Esophagus muscularis mucosa (tissue), 4 donors: ENCODE measurements around the gene CCDC39. TPM values are rescaled to one million over a fixed set of nuclear protein-coding genes. Genes with fewer than 3 reads are reported as not detected.
"Not testable (repeated sequence)": the region's sequence is repeated elsewhere in the genome, so short reads cannot be mapped to it uniquely, and the experiment has no call there.

Source experiments
- DNase-seq: peaks from one replicate; pipeline ENCODE4 v3.0.0-alpha.2; 2017; ENCODE audit errors: extremely low spot score
- H3K27ac ChIP-seq, 4 donors: fragments of 200-600 bp; sonication (generic); replicated peaks in 1 of 4; 1 replicate in 3 of 4; 2 replicates in 1 of 4; pipeline ENCODE4 v1.5.1; 2016 to 2019; ENCODE audit warnings: mild to moderate bottlenecking in 1 of 4
- H3K27me3 ChIP-seq, 4 donors: fragments of 200-600 bp; sonication (generic); one replicate each; pipeline versions ENCODE4 v1.5.1 to v1.6.0; 2016 to 2019
- H3K36me3 ChIP-seq, 4 donors: fragments of 200-600 bp; sonication (generic); one replicate each; pipeline ENCODE4 v1.5.1; 2016 to 2019
- H3K4me1 ChIP-seq, 4 donors: fragments of 200-600 bp; sonication (generic); one replicate each; pipeline ENCODE4 v1.5.1; 2016 to 2019
- H3K4me3 ChIP-seq, 4 donors: fragments of 200-600 bp; sonication (generic); 1 replicate in 2 of 4; 2 replicates in 2 of 4; pipeline ENCODE4 v1.5.1; 2016 to 2019; ENCODE audit warnings: mild to moderate bottlenecking in 4 of 4, moderate library complexity in 1 of 4
- H3K9me3 ChIP-seq, 4 donors: fragments of 200-600 bp; sonication (generic); 1 replicate in 3 of 4; 2 replicates in 1 of 4; pipeline ENCODE4 v1.5.1; 2016 to 2019
- EP300 ChIP-seq: sonication (generic); formaldehyde crosslinking; IDR thresholded peaks from one replicate; pipeline ENCODE4 v1.6.1; 2017; ENCODE audit warnings: antibody characterized with exemption
- POLR2A ChIP-seq: fragments of 450-650 bp; IDR thresholded peaks from one replicate; pipeline ENCODE4 v1.6.1; 2017; ENCODE audit warnings: antibody characterized with exemption, moderate library complexity, mild to moderate bottlenecking, low read depth
- POLR2AphosphoS5 ChIP-seq, 2 donors: sonication (generic); formaldehyde crosslinking; IDR thresholded peaks; one replicate each; pipeline ENCODE4 v1.6.1; 2017; ENCODE audit warnings: antibody characterized with exemption in 2 of 2
- WGBS: methylation state at CpG from one replicate; pipeline ENCODE4 v1.1.5; 2018; 5-methylcytosine and 5-hydroxymethylcytosine counted together
- intact Hi-C: fragments of 100-400 bp; cut with DNase I; formaldehyde crosslinking; loops from one replicate; pipeline ENCODE4 v1.15.1; 2023
- total RNA-seq, 4 donors: library from RNA; depleted of rRNA; stranded (reverse); fragments of >200 nt; gene quantifications; one replicate each; pipeline versions ENCODE4 v1.1.0 to v1.2.1, GENCODE V29; 2016
- TF ChIP-seq, protein P1 (sequence below), 3 experiments: fragments of 200-600 bp in 2 of 3; fragments of 450-650 bp in 1 of 3; sonication (generic) in 2 of 3; IDR thresholded peaks; one replicate each; pipeline ENCODE4 v1.5.1; 2017 to 2019; ENCODE audit warnings: antibody characterized with exemption in 3 of 3, mild to moderate bottlenecking in 2 of 3, moderate library complexity in 1 of 3

The CCDC39 gene
- total RNA-seq, 4 donors from 2014 or later, result under 0.01 to 0.17 TPM; not detected in 2

DNA sequence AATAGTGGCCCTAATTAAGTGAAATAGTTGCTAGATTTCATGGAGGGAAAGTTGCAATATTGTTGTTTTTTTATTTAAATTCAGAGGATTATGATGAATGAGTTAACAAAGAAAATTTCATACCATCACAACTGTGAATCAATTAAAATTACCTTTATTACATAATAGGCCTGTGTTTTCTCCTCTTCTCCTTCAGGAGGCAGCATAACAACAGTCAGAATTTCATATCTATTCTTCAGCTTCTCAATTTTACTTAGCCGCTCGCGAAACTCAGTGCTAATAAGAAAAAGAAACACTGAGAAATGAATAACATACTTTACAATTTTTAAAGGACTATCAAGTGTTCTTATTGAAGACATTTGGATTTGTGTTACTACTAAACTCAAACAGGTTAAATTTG, 48.0 kb downstream of the CCDC39 start:
- TF ChIP-seq, protein P1, sequence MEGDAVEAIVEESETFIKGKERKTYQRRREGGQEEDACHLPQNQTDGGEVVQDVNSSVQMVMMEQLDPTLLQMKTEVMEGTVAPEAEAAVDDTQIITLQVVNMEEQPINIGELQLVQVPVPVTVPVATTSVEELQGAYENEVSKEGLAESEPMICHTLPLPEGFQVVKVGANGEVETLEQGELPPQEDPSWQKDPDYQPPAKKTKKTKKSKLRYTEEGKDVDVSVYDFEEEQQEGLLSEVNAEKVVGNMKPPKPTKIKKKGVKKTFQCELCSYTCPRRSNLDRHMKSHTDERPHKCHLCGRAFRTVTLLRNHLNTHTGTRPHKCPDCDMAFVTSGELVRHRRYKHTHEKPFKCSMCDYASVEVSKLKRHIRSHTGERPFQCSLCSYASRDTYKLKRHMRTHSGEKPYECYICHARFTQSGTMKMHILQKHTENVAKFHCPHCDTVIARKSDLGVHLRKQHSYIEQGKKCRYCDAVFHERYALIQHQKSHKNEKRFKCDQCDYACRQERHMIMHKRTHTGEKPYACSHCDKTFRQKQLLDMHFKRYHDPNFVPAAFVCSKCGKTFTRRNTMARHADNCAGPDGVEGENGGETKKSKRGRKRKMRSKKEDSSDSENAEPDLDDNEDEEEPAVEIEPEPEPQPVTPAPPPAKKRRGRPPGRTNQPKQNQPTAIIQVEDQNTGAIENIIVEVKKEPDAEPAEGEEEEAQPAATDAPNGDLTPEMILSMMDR (IDR thresholded peaks at IDR 0.05), result no peak
- TF ChIP-seq POLR2AphosphoS5 (IDR thresholded peaks at IDR 0.05) (no peak), EP300 (no peak)
- intact Hi-C loops, result no loop called here
- no peaks in the 10 kb centered on the region for H3K9me3 ChIP-seq
- no peak for DNase-seq
- peaks cover 0 to 19% (median 0%) of the 10 kb centered on the region in 4 donors for H3K27me3 ChIP-seq
- no peak overlapping the region for H3K4me3 ChIP-seq
- no peak overlapping the region for H3K27ac ChIP-seq
- WGBS, result 85% methylated on average over 3 of the region's 3 CpGs
- no peaks in the 10 kb centered on the region for H3K4me1 ChIP-seq
- H3K36me3 ChIP-seq, result no peaks in the 10 kb centered on the region

DNA sequence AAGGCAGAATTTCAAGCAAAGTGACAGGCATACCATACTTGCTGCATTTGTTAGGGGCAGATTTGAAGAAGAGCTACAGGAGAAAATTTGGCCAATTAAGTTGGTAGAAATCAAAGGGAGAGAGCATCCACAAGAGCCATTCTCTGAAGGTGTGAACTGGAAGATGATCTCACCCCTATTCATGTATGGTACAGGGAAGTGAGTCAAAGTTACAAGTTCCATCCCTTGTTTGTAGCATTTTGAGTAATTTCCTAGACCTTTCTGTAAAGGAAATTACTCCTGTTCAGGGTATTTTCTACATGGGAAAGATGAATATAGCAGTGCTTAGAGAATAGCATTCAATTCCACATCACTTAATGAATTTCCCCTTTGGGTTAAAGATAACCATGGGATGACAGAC, 48.9 kb downstream of the CCDC39 start:
- Histone ChIP-seq H3K9me3 (no peaks in the 10 kb centered on the region), H3K4me3 (no peak overlapping the region), H3K4me1 (no peaks in the 10 kb centered on the region), H3K36me3 (no peaks in the 10 kb centered on the region), H3K27ac (no peak overlapping the region), H3K27me3 (peaks cover 0 to 16% (median 0%) of the 10 kb centered on the region in 4 donors)
- DNase-seq, result no peak
- intact Hi-C loops, result no loop called here
- TF ChIP-seq POLR2AphosphoS5 (IDR thresholded peaks at IDR 0.05) (no peak), EP300 (no peak), POLR2A (no peak)
- TF ChIP-seq, protein P1 (IDR thresholded peaks at IDR 0.05), result no peak

DNA sequence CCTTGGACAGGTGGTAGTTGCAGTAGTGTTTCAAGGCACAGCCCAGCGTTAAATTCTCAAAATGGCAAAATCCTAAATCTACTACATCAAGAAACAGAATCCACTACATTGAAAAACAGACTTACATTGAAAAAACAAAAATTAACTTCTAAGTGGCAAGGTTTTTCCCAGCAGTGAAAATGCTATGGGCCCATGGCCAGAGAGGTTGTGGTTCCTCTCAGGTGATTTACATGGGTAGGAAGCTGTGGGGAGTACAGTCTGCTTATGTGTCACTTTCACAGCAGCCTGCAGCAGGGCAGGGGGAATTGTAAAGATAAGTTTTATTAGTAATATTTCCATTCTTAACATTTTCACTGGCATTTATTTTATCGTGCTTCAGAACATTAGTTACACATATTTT, 52.4 kb downstream of the CCDC39 start:
- WGBS, result 92% methylated on average over 2 of the region's 2 CpGs
- DNase-seq, result no peak
- Histone ChIP-seq H3K27me3 (no peaks in the 10 kb centered on the region), H3K27ac (no peak overlapping the region), H3K4me3 (no peak overlapping the region), H3K9me3 (no peaks in the 10 kb centered on the region), H3K36me3 (no peaks in the 10 kb centered on the region), H3K4me1 (no peaks in the 10 kb centered on the region)
- TF ChIP-seq POLR2A (no peak), EP300 (no peak), POLR2AphosphoS5 (IDR thresholded peaks at IDR 0.05) (no peak)
- TF ChIP-seq, protein P1 (IDR thresholded peaks at IDR 0.05), result no peak
- intact Hi-C loops, result no loop called here

DNA sequence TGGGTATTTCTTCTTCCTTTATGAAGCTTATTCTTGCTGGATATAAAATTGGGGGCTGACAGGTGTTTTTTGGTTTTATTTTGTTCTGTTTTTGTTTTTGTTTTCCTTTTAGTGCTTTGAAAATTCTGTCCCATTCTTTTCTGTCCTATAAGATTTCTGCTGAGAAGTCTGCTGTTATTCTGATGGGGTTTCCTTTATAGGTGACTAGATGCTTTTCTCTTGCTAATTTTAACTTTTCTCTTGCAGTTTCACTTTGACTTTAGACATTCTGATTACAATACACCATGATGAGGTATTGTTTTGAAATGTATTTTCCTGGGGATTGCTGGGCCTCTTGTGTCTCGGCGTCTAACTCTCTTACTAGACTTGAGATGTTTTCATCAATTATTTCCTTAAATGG, 54.6 kb downstream of the CCDC39 start:
- Histone ChIP-seq H3K36me3 (no peaks in the 10 kb centered on the region), H3K27me3 (no peaks in the 10 kb centered on the region), H3K27ac (no peak overlapping the region), H3K4me1 (no peaks in the 10 kb centered on the region), H3K9me3 (no peaks in the 10 kb centered on the region), H3K4me3 (no peak overlapping the region)
- WGBS, result 97% methylated on average over 2 of the region's 2 CpGs
- intact Hi-C loops, result no loop called here
- no peak for DNase-seq
- TF ChIP-seq, protein P1 (IDR thresholded peaks at IDR 0.05), result no peak
- TF ChIP-seq POLR2AphosphoS5 (IDR thresholded peaks at IDR 0.05) (no peak), EP300 (no peak), POLR2A (no peak)

DNA sequence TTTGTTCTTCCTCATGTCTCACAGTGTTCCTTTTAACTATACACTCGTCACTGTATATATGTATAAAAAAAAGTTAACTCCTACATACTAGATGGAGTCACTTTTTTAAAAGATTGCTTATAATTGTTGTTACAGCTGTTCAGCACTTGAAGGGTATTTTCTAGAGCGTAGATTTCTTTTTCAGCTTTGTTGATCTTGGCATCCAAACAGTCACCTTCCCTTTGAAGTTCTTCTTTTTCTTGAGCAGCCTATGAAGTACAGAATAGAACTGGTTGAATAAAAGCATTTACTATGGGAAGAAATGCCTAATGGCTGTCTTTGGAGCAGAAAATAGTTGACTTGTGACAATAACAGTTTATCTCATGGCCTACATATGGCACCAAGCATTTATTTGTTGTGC, 59.6 kb downstream of the CCDC39 start:
- 67% methylated on average over 2 of the region's 2 CpGs for WGBS
- DNase-seq, result no peak
- TF ChIP-seq, protein P1 (IDR thresholded peaks at IDR 0.05), result no peak
- no peak for TF ChIP-seq POLR2A
- no peak for TF ChIP-seq EP300
- TF ChIP-seq POLR2AphosphoS5 (IDR thresholded peaks at IDR 0.05), result no peak
- Histone ChIP-seq H3K4me1 (no peaks in the 10 kb centered on the region), H3K36me3 (no peaks in the 10 kb centered on the region), H3K9me3 (no peaks in the 10 kb centered on the region), H3K27ac (no peak overlapping the region), H3K27me3 (no peaks in the 10 kb centered on the region), H3K4me3 (no peak overlapping the region)
- intact Hi-C loops, result no loop called here

DNA sequence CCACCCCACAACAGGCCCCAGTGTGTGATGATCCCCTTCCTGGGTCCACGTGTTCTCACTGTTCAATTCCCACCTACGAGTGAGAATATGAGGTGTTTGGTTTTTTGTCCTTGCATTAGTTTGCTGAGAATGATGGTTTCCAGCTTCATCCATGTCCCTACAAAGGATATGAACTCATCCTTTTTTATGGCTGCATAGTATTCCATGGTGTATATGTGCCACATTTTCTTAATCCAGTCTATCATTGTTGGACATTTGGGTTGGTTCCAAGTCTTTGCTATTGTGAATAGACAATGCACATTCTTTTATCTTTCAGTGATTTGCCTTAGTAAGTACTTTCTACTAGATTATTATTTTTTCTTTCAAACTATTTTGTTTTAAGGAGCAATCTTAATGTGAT, 60.7 kb downstream of the CCDC39 start:
- H3K9me3 ChIP-seq, DNase-seq, H3K27ac ChIP-seq, H3K4me3 ChIP-seq, H3K36me3 ChIP-seq, H3K4me1 ChIP-seq, H3K27me3 ChIP-seq, intact Hi-C loops: not testable (repeated sequence)
- WGBS, result 89% methylated on average over 2 of the region's 2 CpGs
